ENCODE measurements around the gene OTC.

OTC gene

GRCh38 chrX:38375891-38376290 lies 23.5 kb downstream of the OTC start:
- TF ChIP-seq, protein P1, sequence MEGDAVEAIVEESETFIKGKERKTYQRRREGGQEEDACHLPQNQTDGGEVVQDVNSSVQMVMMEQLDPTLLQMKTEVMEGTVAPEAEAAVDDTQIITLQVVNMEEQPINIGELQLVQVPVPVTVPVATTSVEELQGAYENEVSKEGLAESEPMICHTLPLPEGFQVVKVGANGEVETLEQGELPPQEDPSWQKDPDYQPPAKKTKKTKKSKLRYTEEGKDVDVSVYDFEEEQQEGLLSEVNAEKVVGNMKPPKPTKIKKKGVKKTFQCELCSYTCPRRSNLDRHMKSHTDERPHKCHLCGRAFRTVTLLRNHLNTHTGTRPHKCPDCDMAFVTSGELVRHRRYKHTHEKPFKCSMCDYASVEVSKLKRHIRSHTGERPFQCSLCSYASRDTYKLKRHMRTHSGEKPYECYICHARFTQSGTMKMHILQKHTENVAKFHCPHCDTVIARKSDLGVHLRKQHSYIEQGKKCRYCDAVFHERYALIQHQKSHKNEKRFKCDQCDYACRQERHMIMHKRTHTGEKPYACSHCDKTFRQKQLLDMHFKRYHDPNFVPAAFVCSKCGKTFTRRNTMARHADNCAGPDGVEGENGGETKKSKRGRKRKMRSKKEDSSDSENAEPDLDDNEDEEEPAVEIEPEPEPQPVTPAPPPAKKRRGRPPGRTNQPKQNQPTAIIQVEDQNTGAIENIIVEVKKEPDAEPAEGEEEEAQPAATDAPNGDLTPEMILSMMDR (IDR thresholded peaks at IDR 0.05; ENCODE audit: low read depth, low read length): peak; percentile 35; the same call in 1 of the 2 replicates
- H3K4me3 ChIP-seq (ENCODE audit: low read depth, low read length): no peak overlapping the region

- no peak overlapping the region for H3K4me3 ChIP-seq (ENCODE audit: low read depth, low read length)
- TF ChIP-seq, protein P1 (IDR thresholded peaks at IDR 0.05; ENCODE audit: low read depth, low read length): no peak
Observed at GRCh38 chrX:38376747-38377146, 24.3 kb downstream of the OTC start.

DNA sequence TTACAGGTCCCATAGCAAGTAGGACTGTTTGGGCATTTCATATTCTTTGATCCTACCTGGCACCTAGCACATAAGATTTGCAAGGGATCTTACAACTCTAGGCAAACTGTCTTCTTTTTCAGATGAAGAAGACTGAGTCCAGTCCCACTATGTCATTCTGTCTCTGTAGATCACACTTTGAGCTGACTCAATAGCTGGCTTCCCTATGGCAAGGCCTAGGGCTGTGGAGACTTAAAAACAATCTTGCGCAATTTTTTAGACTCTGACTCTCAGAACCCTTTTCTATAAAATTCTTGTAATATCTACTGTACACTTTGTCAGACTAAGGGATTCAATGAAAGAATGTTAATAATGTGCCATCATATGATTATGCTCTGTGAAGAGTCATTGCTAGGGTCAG lies 26.7 kb downstream of the OTC start:
- TF ChIP-seq, protein P1 (IDR thresholded peaks at IDR 0.05; ENCODE audit: low read depth, low read length): no peak
- H3K4me3 ChIP-seq (ENCODE audit: low read depth, low read length): no peak overlapping the region

DNA sequence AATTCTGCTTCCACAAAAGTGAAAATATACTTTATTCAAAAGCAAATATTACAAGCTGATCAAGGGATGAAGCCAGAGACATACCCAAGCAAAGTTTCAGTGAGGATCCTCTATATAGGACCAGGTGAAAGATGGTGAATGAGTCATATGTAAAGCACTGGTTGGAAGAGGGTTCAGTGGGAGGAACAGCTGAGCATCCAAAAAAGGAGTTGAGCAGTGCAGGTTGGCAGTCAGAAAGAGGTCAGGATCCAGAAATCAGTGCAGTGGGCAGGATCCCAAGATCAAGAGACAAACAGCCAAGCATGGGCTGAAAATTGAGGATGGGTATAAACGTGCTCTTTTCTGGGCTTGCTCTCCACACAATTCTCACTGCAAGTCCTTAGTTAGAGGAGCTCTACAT lies 30.3 kb downstream of the OTC start:
- H3K4me3 ChIP-seq (ENCODE audit: low read depth, low read length): no peak overlapping the region
- TF ChIP-seq, protein P1 (IDR thresholded peaks at IDR 0.05; ENCODE audit: low read depth, low read length): no peak

DNA sequence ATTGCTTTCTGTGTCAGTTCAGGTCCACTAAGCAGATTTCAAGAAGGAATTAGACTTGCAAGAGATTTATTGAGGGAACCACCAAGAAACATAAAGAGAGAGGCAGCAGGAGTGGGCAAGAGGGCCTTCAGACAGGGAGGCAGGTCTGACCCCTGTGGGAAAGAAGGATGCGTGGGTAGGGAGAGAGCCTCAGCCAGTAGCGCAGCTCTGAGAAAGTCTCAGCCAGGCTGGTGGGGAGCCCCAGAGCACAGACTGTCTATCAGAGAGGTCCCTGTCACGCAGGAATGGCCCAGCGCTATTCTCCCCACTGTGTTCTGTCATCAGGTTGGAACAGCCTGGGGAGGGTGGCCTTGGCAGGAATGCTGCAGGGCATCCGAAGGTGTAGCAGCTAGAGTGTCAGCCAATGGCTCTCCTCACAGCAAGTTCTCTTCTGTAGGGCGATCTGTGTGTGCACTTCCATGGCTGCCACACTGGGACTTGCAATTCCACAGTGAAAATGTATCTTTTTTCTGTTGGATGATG lies 48.0 kb downstream of the OTC start:
- TF ChIP-seq, protein P1 (IDR thresholded peaks at IDR 0.05; ENCODE audit: low read depth, low read length): no peak
- no peak overlapping the region for H3K4me3 ChIP-seq (ENCODE audit: low read depth, low read length)

DNA sequence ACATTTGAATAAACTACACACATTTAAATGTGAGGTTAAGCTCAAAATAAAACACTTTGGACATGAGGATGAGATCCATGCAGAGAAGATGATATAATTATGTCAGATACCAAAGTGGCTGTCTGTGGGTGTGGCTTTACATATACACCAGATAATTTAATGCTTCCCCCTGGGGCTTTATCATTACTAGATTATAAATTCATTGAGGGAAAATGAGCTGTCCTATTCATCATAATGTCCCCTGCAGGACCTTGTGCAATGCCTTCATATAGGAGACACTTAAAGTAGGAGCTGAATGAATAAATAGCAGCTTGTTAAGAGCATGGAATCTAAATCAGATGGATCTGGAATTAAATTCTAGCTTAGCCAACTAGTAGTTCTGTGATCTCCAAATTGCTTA lies 49.7 kb downstream of the OTC start:
- TF ChIP-seq, protein P1 (IDR thresholded peaks at IDR 0.05; ENCODE audit: low read depth, low read length): no peak
- H3K4me3 ChIP-seq (ENCODE audit: low read depth, low read length): no peak overlapping the region

DNA sequence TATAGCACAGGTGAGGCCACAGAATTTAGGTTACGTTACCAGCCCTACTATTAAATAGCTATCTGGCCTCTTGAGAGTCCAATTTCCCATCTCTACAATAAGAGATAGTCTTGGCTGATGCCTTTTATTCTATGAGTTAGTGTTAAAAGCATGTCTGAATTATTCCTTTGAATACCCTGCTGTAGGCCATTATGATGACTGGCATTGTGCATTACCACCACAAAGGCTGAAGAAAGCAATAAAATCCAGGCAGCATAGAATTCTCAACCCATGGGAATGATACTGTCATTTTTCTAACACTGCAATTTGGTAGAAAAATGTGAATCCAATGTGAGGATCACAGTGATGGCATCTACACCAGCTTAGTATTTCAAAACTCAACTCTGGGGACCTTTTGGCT lies 51.4 kb downstream of the OTC start:
- H3K4me3 ChIP-seq (ENCODE audit: low read depth, low read length): no peak overlapping the region
- TF ChIP-seq, protein P1 (IDR thresholded peaks at IDR 0.05; ENCODE audit: low read depth, low read length): no peak

Measured in WI38 (cell line).